Epithelial cell of proximal tubule (primary cell): ENCODE data around the gene HORMAD2. TPM values are rescaled to one million over a fixed set of nuclear protein-coding genes. Genes with fewer than 3 reads are reported as not detected.

Experiments used
- DNase-seq: peaks from one replicate; pipeline ENCODE4 v3.0.0-alpha.2; 2011; ENCODE audit warnings: low read depth
- H3K4me3 ChIP-seq: 2 replicates; pipeline ENCODE4 v1.5.1; 2011; ENCODE audit warnings: low read depth, mild to moderate bottlenecking, low read length
- CTCF ChIP-seq: conservative IDR thresholded peaks from 2 replicates; pipeline ENCODE4 v1.5.1; 2012; ENCODE audit warnings: low read depth, mild to moderate bottlenecking, low read length
- total RNA-seq: library from RNA; depleted of rRNA; stranded (reverse); fragments of >200 nt; gene quantifications from 2 replicates; pipeline ENCODE4 v1.2.3, GENCODE V29; 2015

HORMAD2 gene
- not detected in 2 replicates for total RNA-seq

DNA sequence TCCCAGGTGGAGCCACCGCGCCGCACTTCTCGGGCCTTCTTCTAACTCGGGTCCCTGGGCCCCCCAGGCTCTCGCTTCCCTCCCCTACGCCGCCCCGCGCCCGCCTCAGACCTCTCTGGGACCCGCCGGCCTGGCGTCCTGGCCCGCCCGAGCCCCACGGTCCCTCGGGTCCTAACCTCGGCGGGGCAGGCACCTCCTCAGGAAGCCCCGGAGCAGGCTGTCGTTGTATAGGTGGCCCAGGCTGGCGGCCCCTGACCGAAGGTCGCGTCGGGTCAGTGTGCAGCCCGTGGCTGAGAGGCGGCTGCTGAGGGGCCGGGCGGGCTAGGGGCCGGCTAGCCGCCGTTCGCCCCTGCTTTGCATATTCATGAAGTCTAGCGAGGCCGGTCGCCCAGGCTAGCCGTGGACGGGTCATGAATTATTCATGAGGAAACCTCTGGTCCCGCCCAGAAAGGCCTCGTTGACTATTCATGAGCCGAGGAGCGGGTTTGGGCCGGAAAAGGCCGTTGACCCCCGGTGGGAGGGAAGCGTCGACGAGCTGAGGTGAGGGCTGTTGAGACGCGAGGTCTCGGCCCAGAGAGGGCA, at the start of gene HORMAD2:
Gene HORMAD2 (plus strand): TSS at position 513 of the 582 bp plus-strand sequence. CDS start 13,489 bp downstream, outside the sequence.
- peak; percentile 22 for DNase-seq
- peak within 1 kb of the TSS; percentile 50 for H3K4me3 ChIP-seq
- TF ChIP-seq CTCF: no peak

DNA sequence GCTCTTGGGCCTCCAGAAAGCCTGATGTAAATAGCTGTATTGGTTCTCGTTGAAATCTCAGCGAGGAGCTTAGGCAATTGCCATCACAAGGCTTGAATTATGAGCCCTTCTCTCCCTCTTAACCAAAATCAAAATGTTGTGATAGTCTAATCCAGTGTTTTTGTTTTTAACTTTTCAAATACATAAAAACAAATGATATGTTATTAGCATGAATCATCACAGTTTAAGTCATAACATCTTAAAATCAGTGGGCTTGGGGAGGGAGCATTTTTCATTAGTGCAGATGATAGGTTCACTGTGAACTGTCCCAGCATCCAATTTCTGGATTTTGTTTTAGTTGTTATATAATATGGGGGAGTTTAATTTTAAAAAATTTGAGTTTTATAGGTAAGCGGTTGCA, 48.9 kb upstream of the HORMAD2 start:
- TF ChIP-seq CTCF: no peak
- no peak for DNase-seq
- no peak overlapping the region for H3K4me3 ChIP-seq

GRCh38 chr22:30031764-30032455, 48.4 kb upstream of the HORMAD2 start:
- no peak for DNase-seq
- TF ChIP-seq CTCF: no peak
- no peak overlapping the region for H3K4me3 ChIP-seq

- no peak for DNase-seq
- H3K4me3 ChIP-seq: no peak overlapping the region
- no peak for TF ChIP-seq CTCF
Measured at GRCh38 chr22:30033137-30033536, 47.1 kb upstream of the HORMAD2 start.

- DNase-seq: no peak
- no peak overlapping the region for H3K4me3 ChIP-seq
- no peak for TF ChIP-seq CTCF
Measured at GRCh38 chr22:30033901-30034300, 46.4 kb upstream of the HORMAD2 start.

- no peak overlapping the region for H3K4me3 ChIP-seq
- DNase-seq: no peak
- TF ChIP-seq CTCF: no peak
Measured at GRCh38 chr22:30036656-30037055, 43.6 kb upstream of the HORMAD2 start.

GRCh38 chr22:30038219-30038618, 42.0 kb upstream of the HORMAD2 start:
- H3K4me3 ChIP-seq: no peak overlapping the region
- peak; percentile 49 for DNase-seq
- no peak for TF ChIP-seq CTCF
